SK-N-SH (cell line): ENCODE data around the gene SLC36A3. TPM values are rescaled to one million over a fixed set of nuclear protein-coding genes. Genes with fewer than 3 reads are reported as not detected.

ENCODE experiments used
- CTCF ChIA-PET: fragments of 300-600, 350-600 bp; formaldehyde crosslinking; extraction: SDS; loops from one replicate; lab custom pipeline; 2021; lab: Yijun Ruan, JAX
- POLR2A ChIA-PET: fragments of 350-600 bp; sonication (Branson Sonifier 250); formaldehyde crosslinking; extraction: SDS; loops from one replicate; lab custom pipeline; 2020; ENCODE audit warnings: antibody characterized with exemption, inconsistent platforms; lab: Yijun Ruan, JAX
- DNase-seq: peaks from one replicate; pipeline ENCODE4 v3.0.0; 2012
- H2AFZ ChIP-seq: fragments of 200-600 bp; sonication (generic); 2 replicates; pipeline ENCODE4 v1.8.1; 2016; ENCODE audit warnings: antibody characterized with exemption, mild to moderate bottlenecking, low read depth
- H3F3A ChIP-seq: fragments of 200-600 bp; sonication (generic); replicated peaks from 2 replicates; pipeline ENCODE3; 2016; ENCODE audit warnings: antibody characterized with exemption, mild to moderate bottlenecking; ENCODE audit not compliant: insufficient read depth
- H3K27ac ChIP-seq, 2 experiments: fragments of 200-500 bp in 1 of 2; fragments of 200-600 bp in 1 of 2; sonication (Bioruptor generic) in 1 of 2; sonication (generic), shearing (Covaris generic) in 1 of 2; 2 replicates each; pipeline versions ENCODE4 v1.5.1 to v1.6.1; 2014 to 2016; ENCODE audit warnings: low read depth in 2 of 2, inconsistent platforms in 1 of 2, low read length in 1 of 2, mild to moderate bottlenecking in 1 of 2, mixed read lengths in 1 of 2
- H3K27me3 ChIP-seq: fragments of 200-600 bp; sonication (generic), shearing (Covaris generic); 2 replicates; pipeline ENCODE4 v1.6.1; 2016; ENCODE audit warnings: mixed run types; ENCODE audit not compliant: insufficient read depth
- H3K36me3 ChIP-seq, 2 experiments: fragments of 200-500 bp in 1 of 2; fragments of 200-600 bp in 1 of 2; sonication (Bioruptor generic) in 1 of 2; sonication (generic) in 1 of 2; replicated peaks in 1 of 2; 2 replicates each; pipeline versions ENCODE3 to v1.5.1; 2014 to 2016; ENCODE audit warnings: low read length in 1 of 2, mild to moderate bottlenecking in 1 of 2; ENCODE audit not compliant: insufficient read depth in 2 of 2, control insufficient read depth in 1 of 2
- H3K4me1 ChIP-seq, 2 experiments: fragments of 200-500 bp in 1 of 2; fragments of 200-600 bp in 1 of 2; sonication (Bioruptor generic) in 1 of 2; sonication (generic), shearing (Covaris generic) in 1 of 2; 2 replicates each; pipeline versions ENCODE4 v1.5.1 to v1.6.1; 2014 to 2016; ENCODE audit warnings: low read depth in 1 of 2, low read length in 1 of 2, mixed run types in 1 of 2; ENCODE audit not compliant: insufficient read depth in 2 of 2, control insufficient read depth in 1 of 2
- H3K4me2 ChIP-seq: fragments of 200-600 bp; sonication (generic), shearing (Covaris generic); 2 replicates; pipeline ENCODE4 v1.6.1; 2017; ENCODE audit warnings: mixed run types
- H3K4me3 ChIP-seq, 2 experiments: fragments of 200-500 bp in 1 of 2; fragments of 200-600 bp in 1 of 2; sonication (Bioruptor generic) in 1 of 2; sonication (generic), shearing (Covaris generic) in 1 of 2; 2 replicates each; pipeline versions ENCODE4 v1.5.1 to v1.8.1; 2014 to 2016; ENCODE audit warnings: low read depth in 2 of 2, inconsistent platforms in 1 of 2, low read length in 1 of 2, mild to moderate bottlenecking in 1 of 2, mixed read lengths in 1 of 2, moderate library complexity in 1 of 2
- H3K79me2 ChIP-seq: fragments of 200-600 bp; sonication (generic); 2 replicates; pipeline ENCODE4 v1.8.1; 2017; ENCODE audit warnings: mild to moderate bottlenecking; ENCODE audit not compliant: insufficient read depth
- H3K9ac ChIP-seq: fragments of 200-600 bp; sonication (generic); 2 replicates; pipeline ENCODE4 v1.6.1; 2017; ENCODE audit warnings: mixed run types
- H3K9me2 ChIP-seq: fragments of 200-600 bp; sonication (generic); 2 replicates; pipeline ENCODE4 v1.6.1; 2017; ENCODE audit warnings: mixed run types
- H3K9me3 ChIP-seq: fragments of 200-600 bp; sonication (generic); 2 replicates; pipeline ENCODE4 v1.6.1; 2017; ENCODE audit warnings: mixed run types, mild to moderate bottlenecking, moderate library complexity
- H4K20me1 ChIP-seq: fragments of 200-600 bp; sonication (generic); 2 replicates; pipeline ENCODE4 v1.6.1; 2017; ENCODE audit warnings: mild to moderate bottlenecking, mixed run types; ENCODE audit not compliant: insufficient read depth
- CHD2 ChIP-seq: fragments of 150-350 bp; IDR thresholded peaks from 2 replicates; pipeline ENCODE4 v1.6.1; 2018; ENCODE audit warnings: low read length; ENCODE audit not compliant: partially characterized antibody
- ELF1 ChIP-seq: IDR thresholded peaks from 2 replicates; pipeline ENCODE4 v1.4.0; 2012
- EP300 ChIP-seq, 2 experiments: IDR thresholded peaks; 2 replicates each; pipeline versions ENCODE4 v1.4.0 to v1.6.1; 2012; ENCODE audit warnings: borderline replicate concordance in 1 of 2, low read depth in 1 of 2, low read length in 1 of 2
- FOXM1 ChIP-seq: IDR thresholded peaks from 2 replicates; pipeline ENCODE4 v1.4.0; 2012; ENCODE audit warnings: low read depth, mild to moderate bottlenecking
- GABPA ChIP-seq: IDR thresholded peaks from 2 replicates; pipeline ENCODE4 v1.4.0; 2012; ENCODE audit warnings: low read depth, mild to moderate bottlenecking
- GATA2 ChIP-seq: sonication (generic); formaldehyde crosslinking; IDR thresholded peaks from 2 replicates; pipeline ENCODE4 v1.5.0; 2020; ENCODE audit warnings: mild to moderate bottlenecking, missing genetic modification reagents
- MXI1 ChIP-seq: IDR thresholded peaks from 2 replicates; pipeline ENCODE4 v1.6.1; 2012; ENCODE audit warnings: mild to moderate bottlenecking, low read depth, low read length, improper control_type of control experiment
- NFIC ChIP-seq: IDR thresholded peaks from 2 replicates; pipeline ENCODE4 v1.4.0; 2012; ENCODE audit warnings: borderline replicate concordance
- NRF1 ChIP-seq: IDR thresholded peaks from 2 replicates; pipeline ENCODE4 v1.6.1; 2012; ENCODE audit warnings: low read depth, mild to moderate bottlenecking, low read length
- RCOR1 ChIP-seq: fragments of 150-350 bp; IDR thresholded peaks from 2 replicates; pipeline ENCODE4 v1.6.1; 2017; ENCODE audit warnings: antibody characterized with exemption, low read length
- SMC3 ChIP-seq: IDR thresholded peaks from 2 replicates; pipeline ENCODE4 v1.6.1; 2012; ENCODE audit warnings: low read depth, low read length, improper control_type of control experiment
- YY1 ChIP-seq: IDR thresholded peaks from 2 replicates; pipeline ENCODE4 v1.4.0; 2012; ENCODE audit warnings: low read depth, mild to moderate bottlenecking
- WGBS: methylation state at CpG from one replicate; pipeline ENCODE4 v1.1.6; 2017; ENCODE audit warnings: low lambda C conversion rate; 5-methylcytosine and 5-hydroxymethylcytosine counted together
- polyA plus RNA-seq, 3 experiments: library from polyadenylated mRNA; depleted of rRNA; stranded (reverse); fragments of >200 nt; gene quantifications; 2 replicates each; pipeline ENCODE4 v1.2.3, GENCODE V29; 2012
- TF ChIP-seq, protein P1 (sequence below): IDR thresholded peaks from 2 replicates; pipeline ENCODE4 v1.6.1; 2012; ENCODE audit warnings: mild to moderate bottlenecking, low read depth, low read length, moderate library complexity
- TF ChIP-seq, protein P2 (sequence below): fragments of 200-600 bp; sonication (generic); IDR thresholded peaks from 2 replicates; pipeline ENCODE4 v1.6.1; 2017; ENCODE audit warnings: antibody characterized with exemption, mild to moderate bottlenecking, moderate library complexity
- TF ChIP-seq, protein P3 (sequence below): IDR thresholded peaks from 2 replicates; pipeline ENCODE4 v1.4.0; 2012; ENCODE audit warnings: low read depth
- TF ChIP-seq, protein P4 (sequence below): IDR thresholded peaks from 2 replicates; pipeline ENCODE4 v1.4.0; 2012; ENCODE audit warnings: low read depth, borderline replicate concordance

Gene SLC36A3
- polyA plus RNA-seq, 1 of the 3 experiments (the other 2 are of a cell fraction) = not detected

DNA sequence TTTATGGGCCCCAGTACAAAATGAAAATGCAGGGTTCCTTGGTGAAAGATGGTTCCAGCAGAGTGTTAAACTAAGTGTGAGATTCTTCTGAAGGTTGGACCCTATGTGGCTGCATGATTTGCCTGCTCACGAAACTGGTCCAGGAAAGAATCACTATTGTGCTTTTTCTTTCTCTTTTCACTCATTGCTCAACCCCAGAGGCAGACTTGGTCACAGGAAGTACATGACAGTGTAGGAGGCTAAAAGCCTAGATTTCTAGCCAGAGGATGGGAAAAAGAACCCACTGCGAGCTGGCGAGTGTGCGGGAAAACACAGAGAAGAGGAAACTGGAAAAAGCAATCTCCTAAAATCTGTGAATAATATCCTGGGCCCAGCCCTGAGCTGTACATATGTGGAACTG lies 25.2 kb upstream of the SLC36A3 start:
- H3K36me3 ChIP-seq = no peaks in the 10 kb centered on the region
- H3K4me3 ChIP-seq = no peak overlapping the region
- CTCF ChIA-PET = no interaction called here
- H3K4me2 ChIP-seq = no peak overlapping the region
- no peak overlapping the region for H2AFZ ChIP-seq
- H3K79me2 ChIP-seq = no peaks in the 10 kb centered on the region
- no peaks in the 10 kb centered on the region for H3F3A ChIP-seq
- H3K27ac ChIP-seq = no peak overlapping the region
- H3K4me1 ChIP-seq = no peaks in the 10 kb centered on the region
- H3K9me2 ChIP-seq = no peaks in the 10 kb centered on the region
- POLR2A ChIA-PET = no interaction called here
- no peak for TF ChIP-seq SMC3
- TF ChIP-seq, protein P1, sequence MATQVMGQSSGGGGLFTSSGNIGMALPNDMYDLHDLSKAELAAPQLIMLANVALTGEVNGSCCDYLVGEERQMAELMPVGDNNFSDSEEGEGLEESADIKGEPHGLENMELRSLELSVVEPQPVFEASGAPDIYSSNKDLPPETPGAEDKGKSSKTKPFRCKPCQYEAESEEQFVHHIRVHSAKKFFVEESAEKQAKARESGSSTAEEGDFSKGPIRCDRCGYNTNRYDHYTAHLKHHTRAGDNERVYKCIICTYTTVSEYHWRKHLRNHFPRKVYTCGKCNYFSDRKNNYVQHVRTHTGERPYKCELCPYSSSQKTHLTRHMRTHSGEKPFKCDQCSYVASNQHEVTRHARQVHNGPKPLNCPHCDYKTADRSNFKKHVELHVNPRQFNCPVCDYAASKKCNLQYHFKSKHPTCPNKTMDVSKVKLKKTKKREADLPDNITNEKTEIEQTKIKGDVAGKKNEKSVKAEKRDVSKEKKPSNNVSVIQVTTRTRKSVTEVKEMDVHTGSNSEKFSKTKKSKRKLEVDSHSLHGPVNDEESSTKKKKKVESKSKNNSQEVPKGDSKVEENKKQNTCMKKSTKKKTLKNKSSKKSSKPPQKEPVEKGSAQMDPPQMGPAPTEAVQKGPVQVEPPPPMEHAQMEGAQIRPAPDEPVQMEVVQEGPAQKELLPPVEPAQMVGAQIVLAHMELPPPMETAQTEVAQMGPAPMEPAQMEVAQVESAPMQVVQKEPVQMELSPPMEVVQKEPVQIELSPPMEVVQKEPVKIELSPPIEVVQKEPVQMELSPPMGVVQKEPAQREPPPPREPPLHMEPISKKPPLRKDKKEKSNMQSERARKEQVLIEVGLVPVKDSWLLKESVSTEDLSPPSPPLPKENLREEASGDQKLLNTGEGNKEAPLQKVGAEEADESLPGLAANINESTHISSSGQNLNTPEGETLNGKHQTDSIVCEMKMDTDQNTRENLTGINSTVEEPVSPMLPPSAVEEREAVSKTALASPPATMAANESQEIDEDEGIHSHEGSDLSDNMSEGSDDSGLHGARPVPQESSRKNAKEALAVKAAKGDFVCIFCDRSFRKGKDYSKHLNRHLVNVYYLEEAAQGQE = no peak
- no peak for TF ChIP-seq MXI1
- no peak for TF ChIP-seq GABPA
- TF ChIP-seq YY1 = no peak
- TF ChIP-seq EP300 (IDR thresholded peaks at IDR 0.05; ENCODE audit: borderline replicate concordance in 1 of 2, low read depth in 1 of 2, low read length in 1 of 2) = no peak
- no peak for TF ChIP-seq FOXM1
- no peak for TF ChIP-seq NFIC
- no peak for TF ChIP-seq ELF1
- no peak for TF ChIP-seq GATA2 (CRISPR knock-in tag)
- TF ChIP-seq, protein P2, sequence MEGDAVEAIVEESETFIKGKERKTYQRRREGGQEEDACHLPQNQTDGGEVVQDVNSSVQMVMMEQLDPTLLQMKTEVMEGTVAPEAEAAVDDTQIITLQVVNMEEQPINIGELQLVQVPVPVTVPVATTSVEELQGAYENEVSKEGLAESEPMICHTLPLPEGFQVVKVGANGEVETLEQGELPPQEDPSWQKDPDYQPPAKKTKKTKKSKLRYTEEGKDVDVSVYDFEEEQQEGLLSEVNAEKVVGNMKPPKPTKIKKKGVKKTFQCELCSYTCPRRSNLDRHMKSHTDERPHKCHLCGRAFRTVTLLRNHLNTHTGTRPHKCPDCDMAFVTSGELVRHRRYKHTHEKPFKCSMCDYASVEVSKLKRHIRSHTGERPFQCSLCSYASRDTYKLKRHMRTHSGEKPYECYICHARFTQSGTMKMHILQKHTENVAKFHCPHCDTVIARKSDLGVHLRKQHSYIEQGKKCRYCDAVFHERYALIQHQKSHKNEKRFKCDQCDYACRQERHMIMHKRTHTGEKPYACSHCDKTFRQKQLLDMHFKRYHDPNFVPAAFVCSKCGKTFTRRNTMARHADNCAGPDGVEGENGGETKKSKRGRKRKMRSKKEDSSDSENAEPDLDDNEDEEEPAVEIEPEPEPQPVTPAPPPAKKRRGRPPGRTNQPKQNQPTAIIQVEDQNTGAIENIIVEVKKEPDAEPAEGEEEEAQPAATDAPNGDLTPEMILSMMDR = no peak
- TF ChIP-seq RCOR1 = no peak
- H4K20me1 ChIP-seq = no peaks in the 10 kb centered on the region
- no peak overlapping the region for H3K9ac ChIP-seq
- no peaks in the 10 kb centered on the region for H3K9me3 ChIP-seq
- no peak for DNase-seq
- no peaks in the 10 kb centered on the region; the same call in 1 of the 2 replicates for H3K27me3 ChIP-seq
- 62% methylated on average over 4 of the region's 4 CpGs for WGBS

DNA sequence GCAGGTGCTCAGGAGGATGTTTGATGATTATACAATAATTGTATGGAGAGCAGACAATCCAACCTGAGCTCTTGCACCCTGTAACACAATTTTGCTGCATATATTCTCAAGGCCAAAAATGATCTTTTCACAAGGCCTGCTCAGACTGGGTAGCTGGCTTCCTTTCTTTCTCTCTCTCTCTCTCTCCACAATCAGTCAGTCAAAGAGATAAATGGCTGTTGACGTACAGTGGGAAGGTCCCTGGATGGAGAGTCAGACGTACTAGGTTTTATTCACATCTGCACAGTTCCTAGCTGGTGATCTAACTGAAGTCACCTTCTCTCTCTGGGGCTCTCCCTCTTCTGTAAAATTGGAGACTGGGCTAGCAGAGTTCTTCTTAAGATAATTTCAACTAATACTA lies 24.0 kb upstream of the SLC36A3 start:
- H3K27ac ChIP-seq = no peak overlapping the region
- H3F3A ChIP-seq = no peaks in the 10 kb centered on the region
- ChIA-PET POLR2A (no interaction called here), CTCF (interaction anchor here (1.1 kb wide), 1 partner anchor 12 kb away, joined by 3 read pairs; no protein-coding TSS in a partner anchor)
- H3K9ac ChIP-seq = no peak overlapping the region
- no peaks in the 10 kb centered on the region for H3K4me1 ChIP-seq
- H4K20me1 ChIP-seq = no peaks in the 10 kb centered on the region
- no peaks in the 10 kb centered on the region for H3K79me2 ChIP-seq
- H3K9me3 ChIP-seq = no peaks in the 10 kb centered on the region
- H3K27me3 ChIP-seq = no peaks in the 10 kb centered on the region; the same call in 1 of the 2 replicates
- DNase-seq = no peak
- no peak overlapping the region for H3K4me2 ChIP-seq
- H3K9me2 ChIP-seq = no peaks in the 10 kb centered on the region
- 30% methylated on average over 2 of the region's 2 CpGs for WGBS
- H3K4me3 ChIP-seq = no peak overlapping the region
- no peaks in the 10 kb centered on the region for H3K36me3 ChIP-seq
- TF ChIP-seq MXI1 = no peak
- TF ChIP-seq, protein P3, sequence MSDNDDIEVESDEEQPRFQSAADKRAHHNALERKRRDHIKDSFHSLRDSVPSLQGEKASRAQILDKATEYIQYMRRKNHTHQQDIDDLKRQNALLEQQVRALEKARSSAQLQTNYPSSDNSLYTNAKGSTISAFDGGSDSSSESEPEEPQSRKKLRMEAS = no peak
- TF ChIP-seq CHD2 = no peak
- no peak for TF ChIP-seq GATA2 (CRISPR knock-in tag)
- no peak for TF ChIP-seq FOXM1
- no peak for TF ChIP-seq NRF1
- TF ChIP-seq YY1 = no peak
- TF ChIP-seq, protein P4, sequence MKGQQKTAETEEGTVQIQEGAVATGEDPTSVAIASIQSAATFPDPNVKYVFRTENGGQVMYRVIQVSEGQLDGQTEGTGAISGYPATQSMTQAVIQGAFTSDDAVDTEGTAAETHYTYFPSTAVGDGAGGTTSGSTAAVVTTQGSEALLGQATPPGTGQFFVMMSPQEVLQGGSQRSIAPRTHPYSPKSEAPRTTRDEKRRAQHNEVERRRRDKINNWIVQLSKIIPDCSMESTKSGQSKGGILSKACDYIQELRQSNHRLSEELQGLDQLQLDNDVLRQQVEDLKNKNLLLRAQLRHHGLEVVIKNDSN = no peak
- H2AFZ ChIP-seq = no peak overlapping the region
